SJCRH30 (cell line): Measurements from ENCODE around the gene PCDH20. TPM values are rescaled to one million over a fixed set of nuclear protein-coding genes. Genes with fewer than 3 reads are reported as not detected.

Experiments
- DNase-seq, 2 experiments: peaks; one replicate each; pipeline ENCODE4 v3.0.0-alpha.2; 2015 to 2020
- H3K27ac ChIP-seq: fragments of 250-450 bp; sonication (Bioruptor Pico); 2 replicates; pipeline ENCODE4 v1.5.1; 2020; ENCODE audit warnings: mild to moderate bottlenecking, moderate library complexity
- H3K27me3 ChIP-seq: fragments of 250-450 bp; sonication (Bioruptor Pico); 2 replicates; pipeline ENCODE4 v1.5.1; 2020; ENCODE audit warnings: mild to moderate bottlenecking, moderate library complexity
- H3K36me3 ChIP-seq: fragments of 250-450 bp; sonication (Bioruptor Pico); 2 replicates; pipeline ENCODE4 v1.5.1; 2020; ENCODE audit warnings: mild to moderate bottlenecking, moderate library complexity
- H3K4me1 ChIP-seq: fragments of 250-450 bp; sonication (Bioruptor Pico); 2 replicates; pipeline ENCODE4 v1.5.1; 2020; ENCODE audit warnings: mild to moderate bottlenecking, moderate library complexity
- H3K4me3 ChIP-seq: fragments of 250-450 bp; sonication (Bioruptor Pico); 2 replicates; pipeline ENCODE4 v1.5.1; 2020; ENCODE audit warnings: mild to moderate bottlenecking, moderate library complexity
- H3K9me3 ChIP-seq: fragments of 250-450 bp; sonication (Bioruptor Pico); replicated peaks from 2 replicates; pipeline ENCODE4 v1.5.1; 2020; ENCODE audit warnings: mild to moderate bottlenecking, moderate library complexity
- total RNA-seq: library from RNA; depleted of rRNA; stranded (reverse); fragments of >200 nt; shearing (Covaris generic); gene quantifications from 2 replicates; pipeline ENCODE4 v1.2.3, GENCODE V29; 2014; rRNA removed

The PCDH20 gene
- total RNA-seq, result 1.1 TPM in 2 replicates

- Histone ChIP-seq H3K27ac (no peak within 1 kb of the TSS), H3K9me3 (no peaks in the 10 kb centered on the region), H3K27me3 (no peaks in the 10 kb centered on the region), H3K36me3 (no peaks in the 10 kb centered on the region), H3K4me1 (no peaks in the 10 kb centered on the region), H3K4me3 (peak within 1 kb of the TSS; percentile 53)
- DNase-seq, result no peak
Measured at GRCh38 chr13:61415749-61416148, at the start of gene PCDH20. PCDH20 (minus strand) TSS chr13:61415849; CDS start chr13:61415158, 691 bp downstream.

GRCh38 chr13:61463024-61463423 is 47.4 kb upstream of the PCDH20 start:
- DNase-seq, result no peak

GRCh38 chr13:61453121-61453520 is 37.5 kb upstream of the PCDH20 start:
- Histone ChIP-seq H3K36me3 (no peaks in the 10 kb centered on the region), H3K27me3 (no peaks in the 10 kb centered on the region), H3K27ac (no peak overlapping the region), H3K4me1 (no peaks in the 10 kb centered on the region), H3K9me3 (no peaks in the 10 kb centered on the region), H3K4me3 (no peak overlapping the region)
- no peak for DNase-seq

More at GRCh38 chr13:61463024-61463423, 47.4 kb upstream of the PCDH20 start:
- Histone ChIP-seq H3K4me3 (no peak overlapping the region), H3K27ac (no peak overlapping the region), H3K4me1 (no peaks in the 10 kb centered on the region), H3K9me3 (no peaks in the 10 kb centered on the region), H3K36me3 (no peaks in the 10 kb centered on the region), H3K27me3 (no peaks in the 10 kb centered on the region)

DNA sequence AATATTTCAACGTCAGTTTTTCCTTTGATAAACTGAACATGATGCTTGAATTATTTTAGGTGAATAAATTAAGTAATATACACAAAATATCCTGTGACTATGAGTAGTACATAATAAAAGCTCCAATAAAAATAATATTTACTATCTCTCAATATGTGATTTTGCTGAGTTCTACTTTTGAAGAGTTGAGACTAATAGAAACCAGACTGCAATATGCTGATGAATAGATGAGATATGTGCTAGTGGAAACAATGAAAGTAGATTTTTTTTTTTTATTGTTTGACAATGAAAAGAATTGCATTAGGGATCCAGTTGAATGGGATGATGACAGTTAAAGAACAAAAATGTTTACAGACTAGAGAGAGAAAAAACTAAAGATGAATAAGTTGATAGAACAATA is 16.4 kb upstream of the PCDH20 start:
- Histone ChIP-seq H3K27ac (no peak overlapping the region), H3K4me1 (no peaks in the 10 kb centered on the region), H3K36me3 (no peaks in the 10 kb centered on the region), H3K4me3 (no peak overlapping the region), H3K27me3 (no peaks in the 10 kb centered on the region), H3K9me3 (no peaks in the 10 kb centered on the region)
- DNase-seq, result no peak

DNA sequence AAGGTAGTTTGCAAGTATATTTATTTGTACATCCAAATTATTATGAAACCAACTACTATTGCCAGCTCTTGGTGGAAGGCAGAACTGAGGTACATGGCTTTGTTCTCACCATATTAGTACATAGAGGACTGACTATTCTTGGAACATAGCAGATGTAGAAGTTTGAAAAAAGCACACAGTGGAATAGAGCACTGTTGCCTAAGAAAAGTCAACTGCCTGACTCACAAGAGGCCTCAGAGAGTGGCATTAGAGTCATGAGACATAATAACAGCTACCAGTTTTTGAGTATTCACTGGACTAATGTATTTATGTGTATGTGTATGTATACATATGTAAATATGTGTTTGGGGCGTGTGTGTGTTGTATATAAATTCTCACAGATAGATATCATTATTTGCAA is 8.3 kb upstream of the PCDH20 start:
- DNase-seq, result no peak
- Histone ChIP-seq H3K9me3 (no peaks in the 10 kb centered on the region), H3K27me3 (no peaks in the 10 kb centered on the region), H3K4me1 (no peaks in the 10 kb centered on the region), H3K4me3 (no peak overlapping the region), H3K36me3 (no peaks in the 10 kb centered on the region), H3K27ac (no peak overlapping the region)

DNA sequence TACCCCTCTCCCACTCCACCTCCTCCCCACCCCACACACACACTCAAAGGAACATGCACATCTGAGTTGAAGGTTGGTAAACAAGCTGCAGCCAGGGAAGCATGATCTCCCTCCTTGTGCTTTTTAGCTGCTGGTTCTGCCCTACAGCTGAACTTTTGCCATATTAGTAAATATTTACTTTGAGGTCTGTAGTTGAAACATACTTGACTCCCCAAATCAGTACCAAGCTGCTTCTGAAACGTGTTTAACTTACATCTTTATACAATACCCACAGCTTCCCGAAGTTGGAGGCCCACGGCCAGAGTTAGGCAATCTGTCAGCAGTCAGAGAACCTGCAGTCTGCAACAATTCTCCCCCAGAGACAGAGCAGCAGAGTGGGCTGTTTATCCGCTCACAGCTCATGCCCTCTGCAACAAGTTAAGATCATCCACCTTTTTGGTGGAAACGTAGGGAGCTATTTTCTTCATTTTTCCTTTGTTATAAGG is 1.5 kb upstream of the PCDH20 start:
- DNase-seq, result no peak
- Histone ChIP-seq H3K9me3 (no peaks in the 10 kb centered on the region), H3K4me1 (no peaks in the 10 kb centered on the region), H3K4me3 (no peak overlapping the region), H3K36me3 (no peaks in the 10 kb centered on the region), H3K27me3 (no peaks in the 10 kb centered on the region), H3K27ac (no peak overlapping the region)

DNA sequence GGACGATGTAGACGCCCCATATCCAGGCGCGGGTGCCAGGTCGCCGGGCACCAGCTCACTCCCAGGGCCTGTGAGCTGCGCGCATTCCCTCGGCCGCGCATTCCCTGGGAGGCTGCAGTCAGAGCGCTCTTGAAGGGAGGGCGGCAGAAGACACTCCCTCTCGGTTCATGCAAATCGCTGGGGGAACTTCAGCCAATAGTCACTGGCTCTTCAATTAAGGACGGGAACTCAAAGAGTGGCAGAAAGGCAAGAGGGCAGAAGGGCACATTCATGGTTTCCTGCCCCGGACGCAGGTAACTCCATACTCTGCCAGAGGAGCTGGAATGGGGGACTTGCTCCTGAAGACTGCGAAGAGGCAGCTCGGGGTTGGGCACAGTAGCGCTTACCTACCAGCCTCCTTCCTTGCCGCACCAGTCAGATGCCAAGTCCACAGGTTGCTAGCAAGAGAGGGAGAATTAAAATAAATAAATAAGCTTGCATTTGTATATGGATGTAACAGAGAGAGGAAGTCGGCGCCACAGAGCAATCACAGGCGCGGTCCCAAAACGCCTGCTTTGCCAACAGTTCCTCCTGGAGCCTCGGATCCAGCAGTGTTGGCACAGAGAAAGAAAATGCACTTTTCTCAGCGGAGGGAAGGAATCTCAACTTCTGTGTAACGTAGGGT is 459 bp downstream of the PCDH20 start:
- DNase-seq, result peak; percentile 52 to 66
- no peaks in the 10 kb centered on the region for H3K4me1 ChIP-seq
- H3K27me3 ChIP-seq, result no peaks in the 10 kb centered on the region
- H3K4me3 ChIP-seq, result peak overlapping the region; percentile 53
- H3K27ac ChIP-seq, result no peak overlapping the region
- no peaks in the 10 kb centered on the region for H3K9me3 ChIP-seq
- no peaks in the 10 kb centered on the region for H3K36me3 ChIP-seq

- no peaks in the 10 kb centered on the region for H3K4me1 ChIP-seq
- H3K27ac ChIP-seq, result no peak overlapping the region
- no peaks in the 10 kb centered on the region for H3K36me3 ChIP-seq
- H3K27me3 ChIP-seq, result no peaks in the 10 kb centered on the region
- peak in 1 of 2 experiments; percentile 5 for DNase-seq
- peak overlapping the region; percentile 53 for H3K4me3 ChIP-seq
- no peaks in the 10 kb centered on the region for H3K9me3 ChIP-seq
Measured at GRCh38 chr13:61414686-61415057, 977 bp downstream of the PCDH20 start.

- H3K27ac ChIP-seq, result no peak overlapping the region
- peak overlapping the region; percentile 53 for H3K4me3 ChIP-seq
- no peak for DNase-seq
- H3K9me3 ChIP-seq, result no peaks in the 10 kb centered on the region
- no peaks in the 10 kb centered on the region for H3K4me1 ChIP-seq
- H3K27me3 ChIP-seq, result no peaks in the 10 kb centered on the region
- H3K36me3 ChIP-seq, result no peaks in the 10 kb centered on the region
Measured at GRCh38 chr13:61413572-61414535, 1.8 kb downstream of the PCDH20 start.

DNA sequence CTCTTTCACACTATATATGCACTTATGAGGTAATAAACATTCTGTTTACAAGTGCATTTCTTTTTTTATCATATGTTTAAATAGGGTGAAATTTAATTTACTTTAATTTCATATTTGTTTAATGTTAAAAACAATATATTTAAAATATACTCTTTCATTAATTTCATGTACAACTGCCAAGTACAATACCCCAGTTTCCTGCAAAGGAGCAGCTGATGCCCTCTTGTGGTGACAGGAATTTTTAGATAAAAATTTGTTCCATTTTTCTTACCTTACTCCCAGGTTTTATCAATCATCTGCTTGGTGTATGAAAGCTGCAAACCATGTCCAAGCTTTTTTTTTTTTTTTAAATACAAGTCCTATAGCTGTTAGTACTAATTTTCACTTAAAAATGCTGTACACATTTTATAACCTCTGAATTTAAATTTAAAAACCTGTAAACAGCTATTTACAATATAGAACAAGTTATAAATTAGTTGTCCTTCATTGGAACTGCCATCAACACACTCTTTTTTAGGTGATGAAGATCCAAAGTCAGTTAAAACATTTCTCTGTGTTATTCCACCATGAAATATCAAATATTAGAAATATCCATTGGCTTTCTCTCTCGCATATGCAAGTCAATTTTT is 4.9 kb downstream of the PCDH20 start:
- H3K27ac ChIP-seq, result no peak overlapping the region
- peak in 1 of 2 experiments; percentile 25 for DNase-seq

GRCh38 chr13:61410266-61410665 is 5.4 kb downstream of the PCDH20 start:
- no peaks in the 10 kb centered on the region for H3K9me3 ChIP-seq
- no peak for DNase-seq
- no peak overlapping the region for H3K4me3 ChIP-seq
- no peaks in the 10 kb centered on the region for H3K4me1 ChIP-seq
- no peak overlapping the region for H3K27ac ChIP-seq
- no peaks in the 10 kb centered on the region for H3K36me3 ChIP-seq
- no peaks in the 10 kb centered on the region for H3K27me3 ChIP-seq

More for the DNA sequence above, 4.9 kb downstream of the PCDH20 start:
- no peaks in the 10 kb centered on the region for H3K9me3 ChIP-seq
- H3K4me3 ChIP-seq, result no peak overlapping the region
- no peaks in the 10 kb centered on the region for H3K36me3 ChIP-seq
- no peaks in the 10 kb centered on the region for H3K27me3 ChIP-seq
- H3K4me1 ChIP-seq, result no peaks in the 10 kb centered on the region

DNA sequence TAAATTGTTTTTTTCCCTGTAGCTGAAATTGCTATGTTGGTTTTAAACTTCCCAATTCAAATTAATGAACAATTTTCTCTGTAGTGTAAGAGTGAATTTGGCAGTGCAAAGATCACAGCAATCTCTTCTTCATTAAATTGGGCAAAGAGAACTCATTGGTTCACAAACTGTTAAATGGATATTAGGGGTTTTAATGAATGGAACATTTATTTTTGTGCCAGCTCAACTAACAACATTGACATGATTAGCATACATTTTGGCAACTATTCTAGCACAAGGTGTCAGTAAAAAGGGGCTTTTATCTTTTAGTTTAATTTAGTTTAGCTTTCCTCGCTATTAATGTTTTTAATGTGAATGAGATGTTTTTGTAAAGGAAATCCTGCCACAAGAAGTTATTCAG is 7.1 kb downstream of the PCDH20 start:
- H3K4me3 ChIP-seq, result no peak overlapping the region
- no peaks in the 10 kb centered on the region for H3K27me3 ChIP-seq
- no peak for DNase-seq
- H3K36me3 ChIP-seq, result no peaks in the 10 kb centered on the region
- H3K9me3 ChIP-seq, result no peaks in the 10 kb centered on the region
- H3K27ac ChIP-seq, result no peak overlapping the region
- H3K4me1 ChIP-seq, result no peaks in the 10 kb centered on the region

- Histone ChIP-seq H3K36me3 (no peaks in the 10 kb centered on the region), H3K4me3 (no peak overlapping the region), H3K27me3 (no peaks in the 10 kb centered on the region), H3K9me3 (no peaks in the 10 kb centered on the region), H3K27ac (no peak overlapping the region), H3K4me1 (no peaks in the 10 kb centered on the region)
- DNase-seq, result no peak
Measured at GRCh38 chr13:61406275-61406674, 9.4 kb downstream of the PCDH20 start.

GRCh38 chr13:61396121-61396520 is 19.5 kb downstream of the PCDH20 start:
- H3K27ac ChIP-seq, result no peak overlapping the region

DNA sequence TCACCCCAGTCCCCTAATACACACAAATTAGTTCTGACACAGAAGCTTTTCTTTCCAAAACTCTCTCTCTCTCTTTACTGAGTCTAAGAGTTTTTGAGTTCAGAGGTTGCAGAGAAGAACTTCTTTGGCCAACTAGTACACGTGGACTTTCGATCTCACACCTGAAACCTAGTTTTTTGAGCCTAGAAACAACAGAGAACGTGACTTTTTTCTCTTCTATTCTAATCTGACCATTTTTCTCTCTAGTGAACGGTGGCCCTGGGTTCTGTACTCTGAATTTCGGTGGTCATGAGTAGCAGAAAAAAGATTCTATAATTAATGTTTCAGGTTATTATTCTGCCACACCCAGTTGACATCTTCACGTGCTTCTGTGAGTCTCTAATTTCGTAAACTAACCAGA is 24.2 kb downstream of the PCDH20 start:
- H3K36me3 ChIP-seq, result no peaks in the 10 kb centered on the region
- H3K9me3 ChIP-seq, result no peaks in the 10 kb centered on the region
- H3K4me3 ChIP-seq, result no peak overlapping the region
- no peak overlapping the region for H3K27ac ChIP-seq
- no peak for DNase-seq
- H3K27me3 ChIP-seq, result no peaks in the 10 kb centered on the region
- no peaks in the 10 kb centered on the region for H3K4me1 ChIP-seq

More at GRCh38 chr13:61396121-61396520, 19.5 kb downstream of the PCDH20 start:
- no peak overlapping the region for H3K4me3 ChIP-seq
- H3K27me3 ChIP-seq, result no peaks in the 10 kb centered on the region
- H3K9me3 ChIP-seq, result no peaks in the 10 kb centered on the region
- H3K4me1 ChIP-seq, result no peaks in the 10 kb centered on the region
- no peaks in the 10 kb centered on the region for H3K36me3 ChIP-seq
- no peak for DNase-seq
